ENCODE measurements around the gene SLC5A3.

- no peak for TF ChIP-seq CTCF (IDR thresholded peaks at IDR 0.05)
- TF ChIP-seq POLR2A (IDR thresholded peaks at IDR 0.05): no peak
Measured at GRCh38 chr21:34080710-34081109, 7.3 kb downstream of the SLC5A3 start.

Data from heart left ventricle (tissue), 13 donors.